Stimulated activated CD8-positive, alpha-beta memory T cell treated with anti-CD3 and anti-CD28 coated beads, Interleukin-4, amount 100 ng/mL, for 48 hours (primary cell): ENCODE results near the gene CRTC1.

Source experiments
- DNase-seq: peaks from one replicate; pipeline ENCODE4 v3.0.0-alpha.2; 2020

Gene CRTC1

GRCh38 chr19:18654469-18654868, 29.0 kb upstream of the CRTC1 start:
- no peak for DNase-seq

GRCh38 chr19:18655173-18655844, 28.2 kb upstream of the CRTC1 start:
- DNase-seq: no peak

- no peak for DNase-seq
Observed at GRCh38 chr19:18656337-18657086, 27.0 kb upstream of the CRTC1 start.

- no peak for DNase-seq
Observed at GRCh38 chr19:18657590-18658365, 25.7 kb upstream of the CRTC1 start.

- no peak for DNase-seq
Observed at GRCh38 chr19:18658366-18658855, 25.1 kb upstream of the CRTC1 start.

GRCh38 chr19:18659281-18660050, 24.0 kb upstream of the CRTC1 start:
- no peak for DNase-seq

- no peak for DNase-seq
Observed at GRCh38 chr19:18660051-18660910, 23.2 kb upstream of the CRTC1 start.

- no peak for DNase-seq
Observed at GRCh38 chr19:18660939-18661670, 22.4 kb upstream of the CRTC1 start.

- DNase-seq: no peak
Observed at GRCh38 chr19:18662972-18663732, 20.3 kb upstream of the CRTC1 start.

- DNase-seq: no peak
Observed at GRCh38 chr19:18663940-18664530, 19.4 kb upstream of the CRTC1 start.

GRCh38 chr19:18665771-18666202, 17.7 kb upstream of the CRTC1 start:
- DNase-seq: no peak

- no peak for DNase-seq
Observed at GRCh38 chr19:18666317-18666716, 17.2 kb upstream of the CRTC1 start.

GRCh38 chr19:18666784-18667183, 16.7 kb upstream of the CRTC1 start:
- DNase-seq: no peak

- no peak for DNase-seq
Observed at GRCh38 chr19:18667531-18668251, 15.8 kb upstream of the CRTC1 start.

- DNase-seq: no peak
Observed at GRCh38 chr19:18668252-18668631, 15.2 kb upstream of the CRTC1 start.

GRCh38 chr19:18668744-18669523, 14.5 kb upstream of the CRTC1 start:
- DNase-seq: no peak

- no peak for DNase-seq
Observed at GRCh38 chr19:18669524-18669817, 14.0 kb upstream of the CRTC1 start.

GRCh38 chr19:18669883-18670282, 13.6 kb upstream of the CRTC1 start:
- DNase-seq: no peak

GRCh38 chr19:18670312-18670711, 13.2 kb upstream of the CRTC1 start:
- no peak for DNase-seq
